K562 (cell line): ENCODE measurements around the gene HOXC5. TPM values are rescaled to one million over a fixed set of nuclear protein-coding genes. Genes with fewer than 3 reads are reported as not detected.

ENCODE experiments used
- ARID3B ChIP-seq: fragments of 250-450 bp; sonication (Bioruptor Pico); IDR thresholded peaks from 2 replicates; pipeline ENCODE4 v1.4.0; 2020; ENCODE audit warnings: borderline replicate concordance
- ARID4B ChIP-seq: sonication (generic); formaldehyde crosslinking; IDR thresholded peaks from 2 replicates; pipeline ENCODE4 v1.8.0; 2022; ENCODE audit warnings: mild to moderate bottlenecking, missing genetic modification reagents
- BRD9 ChIP-seq: fragments of 450-650 bp; IDR thresholded peaks from 2 replicates; pipeline ENCODE4 v1.6.1; 2018; ENCODE audit warnings: low read depth; ENCODE audit not compliant: partially characterized antibody
- CAMTA2 ChIP-seq: fragments of 250-450 bp; sonication (Bioruptor Pico); conservative IDR thresholded peaks from 2 replicates; pipeline ENCODE4 v1.5.1; 2022
- CC2D1A ChIP-seq: fragments of 450-650 bp; IDR thresholded peaks from 2 replicates; pipeline ENCODE4 v1.6.1; 2017; ENCODE audit warnings: mild to moderate bottlenecking
- CHD4 ChIP-seq: fragments of 200-600 bp; sonication (generic); IDR thresholded peaks from 3 replicates; pipeline ENCODE4 v1.6.1; 2012; ENCODE audit warnings: low read depth, mild to moderate bottlenecking, mixed read lengths, low read length, inconsistent platforms; ENCODE audit not compliant: insufficient read depth, insufficient replicate concordance, poor library complexity, severe bottlenecking
- GATAD2B ChIP-seq: fragments of 450-650 bp; IDR thresholded peaks from 2 replicates; pipeline ENCODE4 v1.6.1; 2017; ENCODE audit warnings: mild to moderate bottlenecking, borderline replicate concordance
- HNRNPUL1 ChIP-seq: fragments of 200-400 bp; formaldehyde crosslinking; IDR thresholded peaks from 2 replicates; pipeline ENCODE4 v1.6.1; 2017; ENCODE audit warnings: low read length
- KAT2B ChIP-seq: IDR thresholded peaks from one replicate; pipeline ENCODE4 v1.6.1; 2012; ENCODE audit warnings: low read depth, mild to moderate bottlenecking, control low read depth, inconsistent platforms, low read length, moderate library complexity
- MTF1 ChIP-seq: fragments of 250-450 bp; sonication (Bioruptor Pico); IDR thresholded peaks from 2 replicates; pipeline ENCODE4 v1.9.0; 2021; ENCODE audit warnings: moderate library complexity, mild to moderate bottlenecking, inconsistent platforms, borderline replicate concordance
- MYBL2 ChIP-seq, 2 experiments: fragments of 450-650 bp in 1 of 2; sonication (generic) in 1 of 2; formaldehyde crosslinking in 1 of 2; IDR thresholded peaks; 2 replicates each; pipeline versions ENCODE4 v1.6.1 to v1.8.1; 2017 to 2022; ENCODE audit warnings: borderline replicate concordance in 1 of 2, inconsistent platforms in 1 of 2, low read depth in 1 of 2, mild to moderate bottlenecking in 1 of 2, missing genetic modification reagents in 1 of 2, moderate library complexity in 1 of 2
- NCOR1 ChIP-seq: fragments of 450-650 bp; IDR thresholded peaks from 2 replicates; pipeline ENCODE4 v1.6.1; 2016; ENCODE audit warnings: mild to moderate bottlenecking, moderate library complexity
- PHF8 ChIP-seq: fragments of 200-600 bp; sonication (generic); IDR thresholded peaks from 2 replicates; pipeline ENCODE4 v1.6.1; 2012; ENCODE audit warnings: mixed run types, mild to moderate bottlenecking, inconsistent platforms, low read length, moderate library complexity, borderline replicate concordance
- POLR3G ChIP-seq: IDR thresholded peaks from 2 replicates; pipeline ENCODE4 v1.6.1; 2011; ENCODE audit not compliant: insufficient read length, insufficient replicate concordance; ENCODE audit errors: extremely low read depth
- RBM39 ChIP-seq: fragments of 200-400 bp; formaldehyde crosslinking; optimal IDR thresholded peaks from 2 replicates; pipeline ENCODE3; 2018; ENCODE audit warnings: low read depth, low read length
- ZNF197 ChIP-seq: fragments of 200-800 bp; sonication (Bioruptor generic); IDR thresholded peaks from 2 replicates; pipeline ENCODE4 v1.6.1; 2016; ENCODE audit warnings: low read depth, missing genetic modification characterization, missing compliant biosample characterization
- ZNF384 ChIP-seq: IDR thresholded peaks from 2 replicates; pipeline ENCODE4 v1.6.1; 2012; ENCODE audit warnings: low read depth, low read length, improper control_type of control experiment
- ZNF395 ChIP-seq: fragments of 200-800 bp; sonication (Bioruptor generic); IDR thresholded peaks from 2 replicates; pipeline ENCODE4 v1.6.1; 2017; ENCODE audit warnings: missing genetic modification characterization, missing compliant biosample characterization
- polyA plus RNA-seq, 8 experiments: library from polyadenylated mRNA; depleted of rRNA in 4 of 8; stranded (reverse) in 5 of 8; unstranded in 3 of 8; fragments of >200 nt; fragmentation: Nextera tagmentation in 2 of 8; fragmentation: Illumina TruSeq in 1 of 8; extraction: Ambion mirVana in 2 of 8; extraction: Trizol in 1 of 8; gene quantifications; 2 replicates each; pipeline versions ENCODE4 v1.2.1 to v1.2.3, GENCODE V29; 2011 to 2014; ENCODE audit warnings: inconsistent platforms in 1 of 8, missing spikeins in 1 of 8
- total RNA-seq, 7 experiments: library from RNA; depleted of rRNA in 6 of 7; stranded (reverse); fragments of >200 nt in 6 of 7; fragmentation: Illumina TruSeq in 2 of 7; extraction: Trizol in 2 of 7; gene quantifications; 2 replicates each; pipeline versions ENCODE4 v1.2.1 to v1.2.3, GENCODE V29; 2011 to 2021; ENCODE audit warnings: low replicate concordance in 1 of 7

HOXC5 gene
- total and polyA plus RNA-seq, 9 of the 15 experiments (the other 6 are each of a cell fraction or from before 2014, with no cell fraction given): 0.10 to 0.44 (median 0.18) TPM; not detected in 4

GRCh38 chr12:54000116-54001114, 32.4 kb upstream of the HOXC5 start, which contains the start of gene HOXC9 (continued):
- no peak for TF ChIP-seq ARID3B (CRISPR knock-in tag)
- TF ChIP-seq GATAD2B: no peak
- no peak for TF ChIP-seq CAMTA2 (CRISPR knock-in tag)
- no peak for TF ChIP-seq CC2D1A
- TF ChIP-seq CHD4: no peak
- no peak for TF ChIP-seq ZNF384
- TF ChIP-seq PHF8: peak; percentile 68; the same call in 1 of the 2 replicates
- no peak for TF ChIP-seq KAT2B
- TF ChIP-seq ZNF395 (CRISPR knock-in tag): peak; percentile 65; the same call in 1 of the 2 replicates
- no peak for TF ChIP-seq BRD9
- no peak for TF ChIP-seq POLR3G
- TF ChIP-seq MTF1: no peak
- no peak for TF ChIP-seq HNRNPUL1
- TF ChIP-seq NCOR1: no peak
- TF ChIP-seq ARID4B (CRISPR knock-in tag): peak; percentile 71
- no peak for TF ChIP-seq RBM39
- TF ChIP-seq MYBL2 (IDR thresholded peaks at IDR 0.05; ENCODE audit: low read depth): no peak
- no peak for TF ChIP-seq MYBL2 (CRISPR knock-in tag; IDR thresholded peaks at IDR 0.05; ENCODE audit: borderline replicate concordance)
- no peak for TF ChIP-seq ZNF197 (CRISPR knock-in tag)
